ENCODE results near the gene SLC35F6.
"Not testable (repeated sequence)": the region's sequence is repeated elsewhere in the genome, so short reads cannot be mapped to it uniquely, and the experiment has no call there.

Gene SLC35F6

DNA sequence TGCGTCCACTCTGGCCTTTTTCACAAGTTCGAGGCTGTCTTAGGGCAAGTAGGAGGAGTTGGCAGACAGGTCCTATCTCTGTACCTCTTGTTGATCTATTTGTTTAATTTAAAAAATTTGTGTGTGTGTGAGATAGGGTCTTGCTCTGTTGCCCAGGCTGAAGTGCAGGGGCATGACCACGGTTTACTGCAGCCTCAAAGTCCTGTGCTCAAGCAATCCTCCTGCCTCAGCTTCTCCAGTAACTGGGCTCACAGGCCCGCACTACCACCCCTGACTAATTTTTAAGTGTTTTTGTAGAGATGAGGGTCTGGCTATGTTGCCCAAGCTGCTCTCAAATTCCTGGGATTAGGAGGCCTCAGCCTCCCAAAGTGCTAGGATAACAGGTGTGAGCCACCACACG is 4.2 kb upstream of the SLC35F6 start:
- Histone ChIP-seq H3K56ac (ENCODE audit: low read length) (no peak overlapping the region), H4K8ac (ENCODE audit: low read depth, low read length) (no peak overlapping the region), H3K18ac (ENCODE audit: low read length) (peak overlapping the region; percentile 11), H2BK120ac (ENCODE audit: low read depth, low read length) (no peak overlapping the region), H3K36me3 (ENCODE audit: control insufficient read depth, insufficient read depth, low read length) (no peaks in the 10 kb centered on the region), H3K27me3 (ENCODE audit: insufficient read depth, low read length, poor library complexity) (no peaks in the 10 kb centered on the region), H3K4ac (ENCODE audit: low read depth, low read length) (peak overlapping the region; percentile 41), H3K4me1 (ENCODE audit: control insufficient read depth, low read depth, low read length) (peaks cover 14% of the 10 kb centered on the region), H4K5ac (ENCODE audit: low read length) (no peak overlapping the region), H3K9ac (ENCODE audit: low read length) (no peak overlapping the region), H3K79me1 (ENCODE audit: low read length) (no peaks in the 10 kb centered on the region), H2AK5ac (ENCODE audit: low read length) (no peak overlapping the region), H3K79me2 (ENCODE audit: control insufficient read depth, insufficient read depth, low read length) (no peaks in the 10 kb centered on the region), H2BK15ac (replicated peaks; ENCODE audit: low read depth) (no peak overlapping the region), H2BK5ac (ENCODE audit: low read length) (no peak overlapping the region), H3K27ac (ENCODE audit: low read depth, low read length) (no peak overlapping the region), H3K4me2 (ENCODE audit: low read length) (no peak overlapping the region), H3K23ac (ENCODE audit: low read length) (no peak overlapping the region), H3K4me3 (ENCODE audit: low read length) (no peak overlapping the region)
- WGBS (ENCODE audit: extremely low coverage, insufficient coverage, low lambda C conversion rate): no CpG with 5 or more reads among the region's 5 CpGs
- no peak for DNase-seq

DNA sequence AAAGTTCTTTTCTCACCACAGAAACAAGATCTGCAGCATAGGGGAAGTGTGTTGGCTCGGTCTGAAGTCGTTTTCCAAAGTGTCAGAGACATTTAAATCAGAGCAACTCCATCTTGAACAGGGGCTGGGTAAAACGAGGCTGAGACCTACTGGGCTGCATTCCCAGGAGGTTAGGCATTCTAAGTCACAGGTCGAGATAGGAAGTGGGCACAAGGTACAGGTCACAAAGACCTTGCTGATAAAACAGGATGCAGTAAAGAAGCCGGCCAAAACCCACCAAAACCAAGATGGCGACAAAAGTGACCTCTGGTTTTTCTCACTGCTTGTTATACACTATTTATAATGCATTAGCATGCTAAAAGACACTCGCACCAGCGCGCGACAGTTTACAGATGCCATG is 3.1 kb upstream of the SLC35F6 start:
- H2AK5ac ChIP-seq (ENCODE audit: low read length); H3K9ac ChIP-seq (ENCODE audit: low read length); H3K79me1 ChIP-seq (ENCODE audit: low read length); H3K4me1 ChIP-seq (ENCODE audit: control insufficient read depth, low read depth, low read length); H3K23ac ChIP-seq (ENCODE audit: low read length); H4K8ac ChIP-seq (ENCODE audit: low read depth, low read length); H2BK5ac ChIP-seq (ENCODE audit: low read length); H3K4me2 ChIP-seq (ENCODE audit: low read length); H2BK15ac ChIP-seq (replicated peaks; ENCODE audit: low read depth); H3K27ac ChIP-seq (ENCODE audit: low read depth, low read length); H3K4me3 ChIP-seq (ENCODE audit: low read length); H3K4ac ChIP-seq (ENCODE audit: low read depth, low read length); DNase-seq; H3K79me2 ChIP-seq (ENCODE audit: control insufficient read depth, insufficient read depth, low read length); H3K56ac ChIP-seq (ENCODE audit: low read length); H3K27me3 ChIP-seq (ENCODE audit: insufficient read depth, low read length, poor library complexity); H4K5ac ChIP-seq (ENCODE audit: low read length); H2BK120ac ChIP-seq (ENCODE audit: low read depth, low read length); H3K36me3 ChIP-seq (ENCODE audit: control insufficient read depth, insufficient read depth, low read length); H3K18ac ChIP-seq (ENCODE audit: low read length): not testable (repeated sequence)
- WGBS (ENCODE audit: extremely low coverage, insufficient coverage, low lambda C conversion rate): no CpG with 5 or more reads among the region's 10 CpGs

DNA sequence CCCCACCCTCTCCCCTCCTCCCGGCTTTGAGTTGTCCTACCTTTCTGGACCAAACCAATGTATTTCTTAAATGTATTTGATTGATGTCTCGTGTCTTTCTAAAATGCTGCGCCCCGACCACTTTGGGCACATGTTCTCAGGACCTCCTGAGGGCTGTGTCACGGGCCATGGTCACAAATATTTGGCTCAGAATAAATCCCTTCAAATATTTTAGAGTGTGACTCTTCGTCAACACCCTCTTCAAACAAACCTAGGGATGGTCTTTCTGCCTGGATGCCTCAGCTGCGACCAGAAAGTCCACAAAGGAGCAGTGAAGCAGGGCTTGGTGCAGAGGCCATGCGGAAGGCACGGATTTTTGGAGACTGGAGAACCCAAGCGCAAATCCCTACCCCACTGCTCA is 1.1 kb upstream of the SLC35F6 start:
- no peak overlapping the region for H3K9ac ChIP-seq (ENCODE audit: low read length)
- peaks cover 2% of the 10 kb centered on the region for H3K79me2 ChIP-seq (ENCODE audit: control insufficient read depth, insufficient read depth, low read length)
- no peak overlapping the region for H3K4me3 ChIP-seq (ENCODE audit: low read length)
- peak overlapping the region; percentile 48 for H3K4ac ChIP-seq (ENCODE audit: low read depth, low read length)
- no peaks in the 10 kb centered on the region for H3K36me3 ChIP-seq (ENCODE audit: control insufficient read depth, insufficient read depth, low read length)
- no peak overlapping the region for H2AK5ac ChIP-seq (ENCODE audit: low read length)
- H3K18ac ChIP-seq (ENCODE audit: low read length): no peak overlapping the region
- H4K5ac ChIP-seq (ENCODE audit: low read length): no peak overlapping the region
- no peak overlapping the region for H2BK5ac ChIP-seq (ENCODE audit: low read length)
- H3K27me3 ChIP-seq (ENCODE audit: insufficient read depth, low read length, poor library complexity): no peaks in the 10 kb centered on the region
- no peak overlapping the region for H4K8ac ChIP-seq (ENCODE audit: low read depth, low read length)
- H3K4me2 ChIP-seq (ENCODE audit: low read length): no peak overlapping the region
- H3K79me1 ChIP-seq (ENCODE audit: low read length): peaks cover 11% of the 10 kb centered on the region
- DNase-seq: no peak
- no peak overlapping the region for H2BK15ac ChIP-seq (replicated peaks; ENCODE audit: low read depth)
- peaks cover 8% of the 10 kb centered on the region for H3K4me1 ChIP-seq (ENCODE audit: control insufficient read depth, low read depth, low read length)
- H3K23ac ChIP-seq (ENCODE audit: low read length): no peak overlapping the region
- no peak overlapping the region for H3K27ac ChIP-seq (ENCODE audit: low read depth, low read length)
- WGBS (ENCODE audit: extremely low coverage, insufficient coverage, low lambda C conversion rate): no CpG with 5 or more reads among the region's 10 CpGs
- H3K56ac ChIP-seq (ENCODE audit: low read length): no peak overlapping the region
- no peak overlapping the region for H2BK120ac ChIP-seq (ENCODE audit: low read depth, low read length)

GRCh38 chr2:26764906-26765305 is 822 bp downstream of the SLC35F6 start:
- no peaks in the 10 kb centered on the region for H3K36me3 ChIP-seq (ENCODE audit: control insufficient read depth, insufficient read depth, low read length)
- H3K56ac ChIP-seq (ENCODE audit: low read length): peak overlapping the region; percentile 91
- no peak overlapping the region for H3K27ac ChIP-seq (ENCODE audit: low read depth, low read length)
- peaks cover 2% of the 10 kb centered on the region for H3K4me1 ChIP-seq (ENCODE audit: control insufficient read depth, low read depth, low read length)
- peaks cover 4% of the 10 kb centered on the region for H3K79me2 ChIP-seq (ENCODE audit: control insufficient read depth, insufficient read depth, low read length)
- no peak for DNase-seq
- H2AK5ac ChIP-seq (ENCODE audit: low read length): no peak overlapping the region
- H3K23ac ChIP-seq (ENCODE audit: low read length): no peak overlapping the region
- no peak overlapping the region for H3K4ac ChIP-seq (ENCODE audit: low read depth, low read length)
- no CpG with 5 or more reads among the region's 3 CpGs for WGBS (ENCODE audit: extremely low coverage, insufficient coverage, low lambda C conversion rate)
- H3K4me2 ChIP-seq (ENCODE audit: low read length): peak overlapping the region; percentile 89
- peak overlapping the region; percentile 85 for H3K9ac ChIP-seq (ENCODE audit: low read length)
- H4K5ac ChIP-seq (ENCODE audit: low read length): no peak overlapping the region
- H2BK5ac ChIP-seq (ENCODE audit: low read length): no peak overlapping the region
- no peak overlapping the region for H2BK15ac ChIP-seq (replicated peaks; ENCODE audit: low read depth)
- no peak overlapping the region for H4K8ac ChIP-seq (ENCODE audit: low read depth, low read length)
- peak overlapping the region; percentile 92 for H3K4me3 ChIP-seq (ENCODE audit: low read length)
- H2BK120ac ChIP-seq (ENCODE audit: low read depth, low read length): no peak overlapping the region
- no peak overlapping the region for H3K18ac ChIP-seq (ENCODE audit: low read length)
- H3K27me3 ChIP-seq (ENCODE audit: insufficient read depth, low read length, poor library complexity): no peaks in the 10 kb centered on the region
- H3K79me1 ChIP-seq (ENCODE audit: low read length): peaks cover 21% of the 10 kb centered on the region

DNA sequence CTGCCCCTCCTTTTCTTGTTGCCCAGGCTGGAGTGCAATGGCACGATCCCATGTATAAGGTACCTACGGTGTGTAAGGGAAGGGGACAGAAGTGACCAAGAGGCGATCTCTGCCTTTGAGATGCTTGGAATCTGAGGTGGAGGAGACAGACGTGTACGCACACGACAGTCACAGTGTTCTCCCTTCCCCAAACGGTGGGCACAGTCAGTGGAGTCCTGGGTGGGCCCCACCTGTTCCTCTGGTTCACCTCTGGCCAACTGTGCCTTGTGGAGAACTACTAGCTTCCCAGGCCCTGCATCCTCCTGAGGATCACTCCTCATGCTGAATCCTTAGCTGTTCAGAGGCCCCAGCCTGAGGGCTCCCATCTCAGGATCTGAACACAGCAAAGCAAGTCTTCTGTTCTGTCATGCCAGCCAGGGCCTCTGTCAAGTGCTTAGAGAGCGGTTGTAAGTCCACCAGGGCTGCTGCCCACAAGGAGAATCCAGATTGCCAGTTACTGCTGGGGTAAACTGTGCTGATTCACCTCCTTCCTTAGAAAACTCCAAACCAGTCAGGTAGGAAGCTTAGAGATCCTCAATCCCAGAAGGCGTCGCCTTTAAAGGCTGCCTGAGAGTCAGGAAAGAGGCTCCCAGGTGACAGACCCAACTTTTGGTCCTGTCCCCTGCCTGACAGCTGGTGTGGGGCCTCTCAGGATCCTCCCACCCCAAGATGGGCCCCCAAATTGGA is 1.6 kb downstream of the SLC35F6 start:
- peaks cover 4% of the 10 kb centered on the region for H3K79me2 ChIP-seq (ENCODE audit: control insufficient read depth, insufficient read depth, low read length)
- H3K27ac ChIP-seq (ENCODE audit: low read depth, low read length): no peak overlapping the region
- H3K4ac ChIP-seq (ENCODE audit: low read depth, low read length): no peak overlapping the region
- no peak overlapping the region for H4K5ac ChIP-seq (ENCODE audit: low read length)
- H3K79me1 ChIP-seq (ENCODE audit: low read length): peaks cover 22% of the 10 kb centered on the region
- peak overlapping the region; percentile 85 for H3K9ac ChIP-seq (ENCODE audit: low read length)
- WGBS (ENCODE audit: extremely low coverage, insufficient coverage, low lambda C conversion rate): no CpG with 5 or more reads among the region's 10 CpGs
- no peak overlapping the region for H3K4me3 ChIP-seq (ENCODE audit: low read length)
- H4K8ac ChIP-seq (ENCODE audit: low read depth, low read length): no peak overlapping the region
- no peak overlapping the region for H3K4me2 ChIP-seq (ENCODE audit: low read length)
- peak overlapping the region; percentile 91 for H3K56ac ChIP-seq (ENCODE audit: low read length)
- H3K36me3 ChIP-seq (ENCODE audit: control insufficient read depth, insufficient read depth, low read length): no peaks in the 10 kb centered on the region
- no peak overlapping the region for H3K23ac ChIP-seq (ENCODE audit: low read length)
- H2BK5ac ChIP-seq (ENCODE audit: low read length): no peak overlapping the region
- H2BK15ac ChIP-seq (replicated peaks; ENCODE audit: low read depth): no peak overlapping the region
- H3K18ac ChIP-seq (ENCODE audit: low read length): no peak overlapping the region
- peaks cover 2% of the 10 kb centered on the region for H3K4me1 ChIP-seq (ENCODE audit: control insufficient read depth, low read depth, low read length)
- DNase-seq: no peak
- H2AK5ac ChIP-seq (ENCODE audit: low read length): no peak overlapping the region
- no peaks in the 10 kb centered on the region for H3K27me3 ChIP-seq (ENCODE audit: insufficient read depth, low read length, poor library complexity)
- no peak overlapping the region for H2BK120ac ChIP-seq (ENCODE audit: low read depth, low read length)

GRCh38 chr2:26767129-26767528 is 3.0 kb downstream of the SLC35F6 start:
- H3K79me2 ChIP-seq (ENCODE audit: control insufficient read depth, insufficient read depth, low read length): peaks cover 4% of the 10 kb centered on the region
- no peak overlapping the region for H2BK15ac ChIP-seq (replicated peaks; ENCODE audit: low read depth)
- H3K4me1 ChIP-seq (ENCODE audit: control insufficient read depth, low read depth, low read length): peaks cover 2% of the 10 kb centered on the region
- no peak overlapping the region for H3K4me3 ChIP-seq (ENCODE audit: low read length)
- H2AK5ac ChIP-seq (ENCODE audit: low read length): no peak overlapping the region
- H3K4me2 ChIP-seq (ENCODE audit: low read length): no peak overlapping the region
- no CpG with 5 or more reads among the region's 5 CpGs for WGBS (ENCODE audit: extremely low coverage, insufficient coverage, low lambda C conversion rate)
- no peak overlapping the region for H3K56ac ChIP-seq (ENCODE audit: low read length)
- H3K27me3 ChIP-seq (ENCODE audit: insufficient read depth, low read length, poor library complexity): no peaks in the 10 kb centered on the region
- no peak overlapping the region for H3K23ac ChIP-seq (ENCODE audit: low read length)
- peak overlapping the region; percentile 5 for H3K9ac ChIP-seq (ENCODE audit: low read length)
- H3K79me1 ChIP-seq (ENCODE audit: low read length): peaks cover 27% of the 10 kb centered on the region
- H3K27ac ChIP-seq (ENCODE audit: low read depth, low read length): peak overlapping the region; percentile 2
- no peak overlapping the region for H2BK5ac ChIP-seq (ENCODE audit: low read length)
- no peak overlapping the region for H4K5ac ChIP-seq (ENCODE audit: low read length)
- no peak overlapping the region for H3K18ac ChIP-seq (ENCODE audit: low read length)
- H4K8ac ChIP-seq (ENCODE audit: low read depth, low read length): no peak overlapping the region
- H2BK120ac ChIP-seq (ENCODE audit: low read depth, low read length): no peak overlapping the region
- no peaks in the 10 kb centered on the region for H3K36me3 ChIP-seq (ENCODE audit: control insufficient read depth, insufficient read depth, low read length)
- no peak for DNase-seq
- no peak overlapping the region for H3K4ac ChIP-seq (ENCODE audit: low read depth, low read length)

Data from mesendoderm (in vitro differentiated cells).